ENCODE measurements around the gene TTC38.

- TF ChIP-seq CTCF (IDR thresholded peaks at IDR 0.05) (no peak), POLR2A (IDR thresholded peaks at IDR 0.05) (no peak)
Observed at GRCh38 chr22:46274381-46274780, 6.6 kb downstream of the TTC38 start.

All from esophagus squamous epithelium (tissue), 4 donors.